HG03354 (cell line): Measurements from ENCODE around the gene TAF3.
"Not testable (repeated sequence)": the region's sequence is repeated elsewhere in the genome, so short reads cannot be mapped to it uniquely, and the experiment has no call there.

Experiments
- ATAC-seq: cut with Tn5 transposase; IDR thresholded peaks from one replicate; pipeline ENCODE4 v1.9.1; 2021; ENCODE audit warnings: mild to moderate bottlenecking; ENCODE audit not compliant: unreplicated experiment, poor library complexity, severe bottlenecking

Gene TAF3

DNA sequence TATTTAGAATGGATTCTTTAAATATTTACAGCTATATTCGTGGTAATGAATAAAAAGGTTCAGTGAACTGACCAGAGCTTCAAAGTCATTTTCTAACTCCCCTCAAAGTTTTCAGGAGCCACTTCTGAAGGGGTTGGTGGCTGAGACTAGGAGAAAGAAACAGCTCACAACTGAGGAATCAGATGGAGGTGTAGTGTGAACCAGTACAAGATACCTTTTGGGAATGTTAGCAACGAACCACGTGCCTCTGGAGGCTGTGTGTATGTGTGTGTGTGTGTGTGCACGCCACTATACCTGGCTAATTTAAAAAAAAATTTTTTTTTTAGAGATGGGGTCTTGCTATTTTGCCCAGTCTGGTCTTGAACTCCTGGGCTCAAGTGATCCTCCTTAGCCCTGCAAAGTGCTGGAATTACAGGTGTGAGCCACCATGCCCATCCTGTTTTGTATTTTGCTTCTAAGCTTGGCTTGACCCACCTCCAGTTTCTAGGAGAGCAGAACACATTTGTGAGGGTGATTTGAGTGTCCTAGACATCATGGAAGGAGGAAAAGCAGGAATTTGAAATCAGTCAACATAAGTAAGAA, 9.5 kb upstream of the TAF3 start:
- no peak for ATAC-seq

DNA sequence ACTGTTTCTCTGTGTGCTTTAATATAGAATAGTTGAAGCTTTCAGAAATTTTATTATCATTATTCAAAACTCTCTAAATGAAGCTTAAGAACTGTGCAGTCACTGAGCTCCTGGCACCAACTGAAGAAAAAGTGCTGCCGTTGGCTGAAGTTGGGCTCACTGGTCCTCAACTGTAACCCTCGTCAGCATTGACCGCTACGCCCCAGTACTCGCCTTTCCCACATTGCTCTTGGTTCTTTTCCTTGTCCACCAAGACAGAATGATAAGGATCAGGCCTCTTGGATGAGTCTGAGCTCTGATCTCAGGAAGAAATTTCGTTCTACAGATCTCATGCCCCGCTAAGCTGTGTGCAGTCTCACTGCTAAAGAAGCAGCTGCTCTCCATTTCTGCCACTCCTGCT, 7.9 kb upstream of the TAF3 start:
- no peak for ATAC-seq

DNA sequence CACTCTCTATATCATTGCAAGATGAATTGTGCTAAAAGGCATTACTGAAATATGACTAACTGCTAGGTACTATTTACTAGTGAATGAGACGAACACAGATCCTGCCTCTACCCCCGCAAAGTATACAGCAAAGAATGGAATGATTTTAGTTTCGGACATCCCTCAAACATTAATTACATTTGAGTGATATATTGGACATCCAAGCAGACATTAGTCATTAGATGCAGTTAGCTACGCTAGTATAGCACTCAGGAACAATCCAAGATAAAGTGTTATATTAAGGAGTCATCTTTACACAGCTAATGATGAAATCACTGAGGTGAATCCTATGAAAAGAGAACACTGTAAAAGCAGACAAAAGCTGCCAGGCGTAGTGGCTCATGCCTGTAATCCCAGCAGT, 7.3 kb upstream of the TAF3 start:
- no peak for ATAC-seq

DNA sequence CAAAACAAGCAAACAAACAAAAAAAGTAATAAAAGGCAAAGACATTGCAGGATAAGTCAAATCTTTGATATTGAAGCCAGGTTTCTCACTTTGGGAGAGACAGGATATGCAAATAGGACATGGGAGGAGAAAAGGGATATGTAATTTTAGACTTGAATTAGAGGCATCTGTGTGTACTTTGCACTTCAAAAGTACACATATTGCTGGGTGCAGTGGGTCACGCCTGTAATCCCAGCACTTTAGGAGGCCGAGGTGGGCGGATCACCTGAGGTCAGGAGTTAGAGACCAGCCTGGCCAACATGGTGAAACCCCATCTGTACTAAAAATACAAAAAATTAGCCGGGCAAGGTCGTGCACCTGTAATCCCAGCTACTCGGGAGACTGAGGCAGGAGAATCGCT, 6.6 kb upstream of the TAF3 start:
- not testable (repeated sequence) for ATAC-seq

- ATAC-seq: no peak
Observed at GRCh38 chr10:7813481-7813880, 4.8 kb upstream of the TAF3 start.

DNA sequence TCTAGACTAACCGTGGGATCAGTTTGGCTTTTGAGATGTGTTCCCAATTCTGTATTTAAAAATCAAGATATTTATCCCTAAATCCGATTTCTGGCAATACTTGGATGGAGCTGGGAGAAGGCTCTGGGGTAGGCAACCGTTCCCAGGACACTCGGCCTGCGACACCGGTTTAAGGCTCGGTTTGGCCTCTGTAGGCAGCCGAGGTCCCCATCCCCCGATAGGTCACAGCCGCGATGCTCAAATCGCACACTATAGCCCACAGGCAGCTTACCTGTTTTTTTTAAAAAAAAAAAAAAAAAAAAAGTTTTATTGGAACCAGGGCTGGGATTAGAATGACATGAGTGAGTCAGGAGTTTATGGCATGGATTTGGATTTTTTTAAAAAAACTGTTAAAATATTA, 729 bp upstream of the TAF3 start:
- no peak for ATAC-seq

GRCh38 chr10:7817984-7818294, 366 bp upstream of the TAF3 start:
- ATAC-seq: peak; percentile 27

DNA sequence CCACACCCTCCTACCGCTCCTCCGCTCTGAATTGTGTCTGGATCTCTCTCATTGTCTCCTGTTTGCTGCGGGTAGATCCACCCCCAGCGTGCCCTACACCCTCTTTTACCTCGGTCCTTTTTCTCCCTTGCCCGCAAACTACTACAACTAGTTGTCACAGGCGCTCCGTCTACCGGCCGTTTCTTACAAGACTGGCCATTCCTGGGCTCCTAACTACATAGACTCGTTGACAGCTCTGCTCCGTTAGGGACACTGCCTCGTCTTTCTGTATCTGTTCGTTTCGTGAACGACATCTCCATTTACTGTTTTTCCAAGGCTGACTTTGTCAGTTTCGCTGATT, 786 bp downstream of the TAF3 start:
- ATAC-seq: peak; percentile 47

DNA sequence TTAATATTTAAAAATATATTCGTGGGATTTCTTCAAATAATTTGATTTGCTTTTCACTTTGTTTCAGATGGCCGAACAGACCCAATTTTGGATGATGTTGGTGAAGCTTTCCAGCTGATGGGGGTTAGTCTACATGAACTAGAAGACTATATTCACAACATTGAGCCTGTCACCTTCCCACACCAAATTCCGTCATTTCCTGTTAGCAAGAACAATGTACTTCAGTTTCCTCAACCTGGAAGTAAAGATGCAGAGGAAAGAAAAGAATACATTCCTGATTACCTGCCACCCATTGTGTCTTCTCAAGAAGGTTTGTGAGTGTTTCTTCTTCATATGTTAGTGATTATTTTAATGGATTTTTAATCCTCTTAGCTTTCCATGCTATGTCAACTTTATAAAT, 5.9 kb downstream of the TAF3 start:
- no peak for ATAC-seq

DNA sequence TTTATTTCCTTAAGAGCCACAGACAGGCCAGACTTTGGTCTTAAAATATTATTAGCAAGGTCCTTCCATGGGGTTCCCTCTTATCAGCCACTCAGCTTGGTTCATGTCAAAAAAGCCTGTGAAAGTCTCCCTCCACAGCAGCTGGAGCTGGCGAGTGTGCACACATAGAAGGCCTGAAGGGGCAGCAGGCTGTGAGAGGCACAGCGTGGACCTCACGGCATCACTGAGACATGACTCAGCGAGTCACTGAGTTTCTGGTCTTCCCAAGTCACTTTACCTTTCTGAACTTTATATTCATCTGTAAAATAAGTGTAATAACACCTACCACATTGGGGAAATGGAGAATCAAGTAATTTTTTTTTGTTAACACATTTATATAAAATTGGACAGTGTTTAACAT, 8.7 kb downstream of the TAF3 start:
- ATAC-seq: no peak

DNA sequence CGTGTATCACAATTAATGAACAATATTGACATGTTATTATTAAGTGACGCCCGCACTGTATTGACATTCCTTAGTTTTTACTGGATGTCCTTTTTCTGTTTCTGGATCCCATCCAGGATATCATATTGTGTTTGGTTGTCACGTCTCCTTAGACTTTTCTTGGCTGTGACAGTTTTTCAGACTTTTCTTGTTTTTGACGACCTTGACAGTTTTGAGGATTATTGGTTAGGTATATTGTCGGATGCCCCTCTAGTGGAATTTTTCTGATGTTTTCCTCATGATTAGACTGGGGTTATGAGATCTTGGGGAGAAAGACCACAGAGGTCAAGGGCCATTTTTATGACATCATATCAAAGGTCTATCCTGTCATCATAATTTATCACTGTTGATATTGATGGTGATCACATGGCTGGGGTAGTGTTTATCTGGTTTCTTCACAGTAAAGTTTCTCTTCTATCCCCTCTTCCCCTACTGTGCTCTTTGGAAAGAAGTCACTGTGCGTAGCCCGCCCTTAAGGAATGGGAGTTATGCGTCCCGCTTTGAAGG, 11.1 kb downstream of the TAF3 start:
- no peak for ATAC-seq

- ATAC-seq: no peak
Observed at GRCh38 chr10:7832060-7832459, 13.8 kb downstream of the TAF3 start.

DNA sequence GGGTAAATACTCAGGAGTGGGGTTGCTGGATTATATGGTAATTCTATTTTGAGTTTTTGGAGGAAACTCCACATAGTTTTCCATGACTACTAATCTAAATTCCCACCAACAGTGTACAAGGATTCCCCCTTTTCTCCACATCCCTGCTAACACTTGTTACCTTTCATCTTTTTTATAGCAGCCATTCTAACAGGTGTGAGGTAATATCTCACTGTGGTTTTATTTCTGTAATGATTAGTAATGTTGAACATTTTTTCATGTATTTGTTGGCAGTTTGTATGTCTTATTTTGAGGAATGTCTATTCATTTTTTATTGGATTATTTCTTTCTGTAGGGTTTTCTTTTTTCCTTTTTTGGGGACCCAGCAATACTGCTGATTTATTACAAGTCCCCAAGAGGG, 14.9 kb downstream of the TAF3 start:
- ATAC-seq: no peak

- no peak for ATAC-seq
Observed at GRCh38 chr10:7834262-7834661, 16.0 kb downstream of the TAF3 start.

DNA sequence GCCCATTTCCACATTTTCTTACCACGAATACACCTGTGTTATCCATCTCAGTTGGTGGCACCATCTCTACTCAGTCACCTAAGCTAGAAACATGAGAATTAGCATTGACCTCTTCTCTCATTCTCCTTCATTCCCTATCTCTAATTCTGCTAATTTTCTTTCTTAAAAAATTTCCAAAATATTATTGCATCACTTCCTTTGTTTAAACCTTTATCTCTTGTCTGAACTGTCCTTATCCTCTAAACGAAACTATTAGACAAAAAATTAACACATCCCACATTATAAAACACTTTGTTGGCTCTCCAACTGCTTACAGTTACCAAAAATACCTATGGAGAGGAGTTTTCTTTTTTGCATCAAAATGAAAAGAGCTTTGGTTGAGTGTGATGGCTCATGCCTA, 18.3 kb downstream of the TAF3 start:
- no peak for ATAC-seq

- no peak for ATAC-seq
Observed at GRCh38 chr10:7846591-7846990, 28.3 kb downstream of the TAF3 start.

DNA sequence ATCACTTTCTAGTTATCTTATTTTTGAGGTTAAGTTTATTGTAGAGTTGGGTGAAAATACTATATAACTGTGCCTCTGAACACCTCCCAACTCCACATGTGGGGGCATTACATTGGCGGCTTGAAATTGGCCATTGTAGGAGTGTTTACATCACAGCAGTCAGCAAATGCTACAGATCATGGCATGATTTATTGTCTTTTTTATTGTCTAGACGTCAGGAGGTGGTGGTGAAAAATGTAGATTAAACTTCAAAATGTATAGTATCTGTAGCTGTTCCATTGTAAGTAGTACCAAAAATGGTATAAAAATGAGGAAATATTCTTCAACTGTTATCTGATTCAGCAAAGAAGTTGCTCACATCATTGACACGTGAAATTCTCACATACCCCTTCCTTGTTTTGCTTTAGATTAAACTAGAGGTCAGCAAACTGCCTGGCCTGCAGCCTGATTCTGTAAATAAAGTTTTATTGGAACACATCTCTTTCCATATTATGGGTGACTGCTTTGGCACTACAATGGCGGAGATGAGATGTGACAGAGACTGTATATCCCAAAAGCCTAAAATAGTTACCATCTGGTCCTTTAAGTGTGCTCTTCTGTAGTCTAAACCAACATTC, 35.0 kb downstream of the TAF3 start:
- ATAC-seq: no peak

GRCh38 chr10:7853890-7854289, 35.6 kb downstream of the TAF3 start:
- no peak for ATAC-seq

- no peak for ATAC-seq
Observed at GRCh38 chr10:7855205-7855604, 36.9 kb downstream of the TAF3 start.

- ATAC-seq: no peak
Observed at GRCh38 chr10:7856678-7857077, 38.4 kb downstream of the TAF3 start.

DNA sequence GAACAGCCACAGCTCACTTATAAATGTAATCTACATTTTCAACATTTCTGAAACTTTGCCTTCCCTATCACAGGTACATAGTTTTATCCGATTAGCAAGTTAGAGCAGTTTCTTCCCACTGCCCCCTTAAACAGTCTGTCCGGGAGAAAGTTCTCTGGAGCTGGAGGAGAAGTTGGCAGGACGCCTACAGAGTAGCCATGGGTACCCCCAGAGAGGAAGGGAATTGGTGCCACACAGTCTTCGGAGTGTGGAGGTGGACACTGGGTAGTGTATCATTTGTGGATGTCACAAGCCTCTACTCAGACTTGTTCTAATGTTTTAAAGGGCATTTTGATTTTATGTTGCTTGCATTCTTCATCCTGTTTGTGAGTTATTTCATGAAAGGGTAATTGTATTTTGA, 39.0 kb downstream of the TAF3 start:
- no peak for ATAC-seq

DNA sequence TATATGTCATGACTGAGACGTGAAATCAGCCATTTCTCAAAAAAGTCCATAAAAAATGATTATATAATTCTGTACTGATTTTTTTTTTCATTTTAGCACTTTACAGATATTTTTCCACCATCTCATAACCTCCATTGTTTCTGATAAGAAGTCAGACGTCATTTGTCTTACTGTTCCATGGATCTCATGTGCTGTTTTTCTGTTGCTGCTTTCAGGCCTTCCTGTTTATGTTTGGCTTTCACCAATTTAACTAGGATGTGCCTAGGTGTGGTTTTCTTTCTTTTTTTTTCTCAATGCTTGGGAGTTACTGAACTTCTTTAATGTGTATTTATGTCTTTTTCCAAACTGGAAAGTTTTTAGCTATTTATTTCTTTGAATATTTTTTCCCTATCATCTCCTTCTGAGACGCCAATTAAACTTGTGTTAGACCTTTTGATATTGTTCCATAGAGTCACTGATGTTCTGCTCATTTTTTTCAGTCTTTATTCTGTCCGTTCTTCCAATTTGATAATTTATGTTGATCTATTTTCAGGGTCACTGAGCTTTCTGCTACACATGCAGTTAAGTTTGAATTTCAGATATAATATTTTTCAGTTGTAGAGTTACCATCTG, 43.3 kb downstream of the TAF3 start:
- no peak for ATAC-seq
